GM12801 (cell line): Measurements from ENCODE around the gene AFDN.

Source experiments
- CTCF ChIP-seq: IDR thresholded peaks from one replicate; pipeline ENCODE4 v1.5.1; 2011; ENCODE audit warnings: control low read depth; ENCODE audit not compliant: insufficient read length; ENCODE audit errors: extremely low read depth

AFDN gene

GRCh38 chr6:167804281-167805013, 22.3 kb upstream of the AFDN start:
- no peak for TF ChIP-seq CTCF

- TF ChIP-seq CTCF, result no peak
Measured at GRCh38 chr6:167805349-167806060, 21.2 kb upstream of the AFDN start.

- no peak for TF ChIP-seq CTCF
Measured at GRCh38 chr6:167806061-167806700, 20.5 kb upstream of the AFDN start.

GRCh38 chr6:167807200-167807599, 19.5 kb upstream of the AFDN start:
- no peak for TF ChIP-seq CTCF

- no peak for TF ChIP-seq CTCF
Measured at GRCh38 chr6:167807756-167808155, 19.0 kb upstream of the AFDN start.

- TF ChIP-seq CTCF, result no peak
Measured at GRCh38 chr6:167811040-167811439, 15.7 kb upstream of the AFDN start.

- no peak for TF ChIP-seq CTCF
Measured at GRCh38 chr6:167811442-167812087, 15.1 kb upstream of the AFDN start.
